WTC11 (cell line): Measurements from ENCODE around the gene ZNF763. TPM values are rescaled to one million over a fixed set of nuclear protein-coding genes. Genes with fewer than 3 reads are reported as not detected.

ENCODE experiments used
- ATAC-seq: fragments of 200-7000 bp; cut with Tn5 transposase; 2 replicates; pipeline ENCODE4 v1.10.0; 2021; ENCODE audit warnings: mild to moderate bottlenecking, moderate library complexity
- Bru-seq: library from RNA; stranded (reverse); fragments of 400-500 nt; gene quantifications from one replicate; lab custom pipeline; 2021; lab: Mats Ljungman, UMichigan
- CTCF ChIA-PET: fragments of 300-600 bp; sonication (Branson Sonifier 250); formaldehyde crosslinking; loops from one replicate; lab custom pipeline; 2021; ENCODE audit warnings: antibody characterized with exemption; lab: Charles Lee
- POLR2A ChIA-PET: fragments of 350-600 bp; sonication (Branson Sonifier 250); formaldehyde crosslinking; loops from one replicate; lab custom pipeline; 2021; ENCODE audit warnings: antibody characterized with exemption; lab: Charles Lee
- DNase-seq: peaks from one replicate; pipeline ENCODE4 v3.0.0; 2021; ENCODE audit warnings: low spot score
- H3K27ac Mint-ChIP-seq: 2 replicates; pipeline ENCODE4 v1.8.0; 2021; ENCODE audit warnings: mixed read lengths
- H3K27me3 Mint-ChIP-seq: 2 replicates; pipeline ENCODE4 v1.8.0; 2021; ENCODE audit warnings: low read depth, mild to moderate bottlenecking, moderate library complexity, mixed read lengths
- H3K36me3 Mint-ChIP-seq: 2 replicates; pipeline ENCODE4 v1.8.0; 2021; ENCODE audit warnings: mixed read lengths
- H3K4me1 Mint-ChIP-seq: 2 replicates; pipeline ENCODE4 v1.8.0; 2022; ENCODE audit warnings: mixed read lengths
- H3K4me3 Mint-ChIP-seq: 2 replicates; pipeline ENCODE4 v1.8.0; 2021; ENCODE audit warnings: mild to moderate bottlenecking, moderate library complexity, mixed read lengths
- H3K9me3 Mint-ChIP-seq: 2 replicates; pipeline ENCODE4 v1.8.0; 2021; ENCODE audit warnings: mixed read lengths
- ETV6 ChIP-seq: sonication (generic); formaldehyde crosslinking; IDR thresholded peaks from 2 replicates; pipeline ENCODE4 v1.8.1; 2022; ENCODE audit warnings: mild to moderate bottlenecking, missing genetic modification reagents
- FOXK1 ChIP-seq: sonication (generic); formaldehyde crosslinking; IDR thresholded peaks from 2 replicates; pipeline ENCODE4 v1.8.0; 2022; ENCODE audit warnings: mild to moderate bottlenecking, moderate library complexity, missing genetic modification reagents
- GABPB1 ChIP-seq: sonication (generic); formaldehyde crosslinking; IDR thresholded peaks from 2 replicates; pipeline ENCODE4 v1.8.1; 2023; ENCODE audit warnings: mild to moderate bottlenecking, missing genetic modification reagents
- HMGA2 ChIP-seq: fragments of 250-450 bp; sonication (Bioruptor Pico); IDR thresholded peaks from 2 replicates; pipeline ENCODE4 v1.4.0; 2021; ENCODE audit warnings: mild to moderate bottlenecking, moderate library complexity
- JAZF1 ChIP-seq: fragments of 250-450 bp; sonication (Bioruptor Pico); IDR thresholded peaks from 2 replicates; pipeline ENCODE4 v1.9.0; 2021; ENCODE audit warnings: moderate library complexity, mild to moderate bottlenecking, inconsistent platforms
- NFYB ChIP-seq: sonication (generic); formaldehyde crosslinking; conservative IDR thresholded peaks from 2 replicates; pipeline ENCODE4 v1.8.0; 2022; ENCODE audit warnings: low read depth, missing genetic modification reagents
- RORB ChIP-seq: fragments of 250-450 bp; sonication (Bioruptor Pico); IDR thresholded peaks from 2 replicates; pipeline ENCODE4 v1.9.0; 2021; ENCODE audit warnings: mild to moderate bottlenecking
- TEAD1 ChIP-seq: sonication (generic); formaldehyde crosslinking; IDR thresholded peaks from 2 replicates; pipeline ENCODE4 v1.8.0; 2022; ENCODE audit warnings: mild to moderate bottlenecking, missing genetic modification reagents
- ZNF219 ChIP-seq: sonication (generic); formaldehyde crosslinking; IDR thresholded peaks from 2 replicates; pipeline ENCODE4 v1.8.0; 2023; ENCODE audit warnings: missing genetic modification reagents, mild to moderate bottlenecking, borderline replicate concordance
- ZNF671 ChIP-seq: fragments of 250-450 bp; sonication (Bioruptor Pico); IDR thresholded peaks from 2 replicates; pipeline ENCODE4 v1.8.0; 2021; ENCODE audit warnings: mild to moderate bottlenecking
- long read RNA-seq, 3 experiments: library from RNA in 1 of 3; library from capped mRNA in 1 of 3; library from polyadenylated mRNA in 1 of 3; unstranded in 2 of 3; stranded (forward) in 1 of 3; transcript quantifications; one replicate each; pipeline ENCODE4 v2.0.0, GENCODE V29; 2021
- total RNA-seq: library from RNA; stranded (reverse); gene quantifications from 3 replicates; pipeline ENCODE4 v1.2.3, GENCODE V29; 2021
- TF ChIP-seq, protein P1 (sequence below): sonication (generic); formaldehyde crosslinking; IDR thresholded peaks from 2 replicates; pipeline ENCODE4 v1.8.1; 2023; ENCODE audit warnings: mild to moderate bottlenecking, missing genetic modification reagents, moderate library complexity
- TF ChIP-seq, protein P2 (sequence below): sonication (generic); formaldehyde crosslinking; IDR thresholded peaks from 2 replicates; pipeline ENCODE4 v1.8.0; 2022; ENCODE audit warnings: mild to moderate bottlenecking, missing genetic modification reagents
- TF ChIP-seq, protein P3 (sequence below): sonication (generic); formaldehyde crosslinking; IDR thresholded peaks from 2 replicates; pipeline ENCODE4 v1.8.0; 2022; ENCODE audit warnings: mild to moderate bottlenecking, missing genetic modification reagents
- TF ChIP-seq, protein P4 (sequence below): sonication (generic); formaldehyde crosslinking; IDR thresholded peaks from 2 replicates; pipeline ENCODE4 v1.8.1; 2023; ENCODE audit warnings: mild to moderate bottlenecking, missing genetic modification reagents
- TF ChIP-seq, protein P5 (sequence below): sonication (generic); formaldehyde crosslinking; IDR thresholded peaks from 2 replicates; pipeline ENCODE4 v1.8.1; 2022; ENCODE audit warnings: mild to moderate bottlenecking, missing genetic modification reagents, moderate library complexity, borderline replicate concordance
- TF ChIP-seq, protein P6 (sequence below): fragments of 250-450 bp; sonication (Bioruptor Pico); IDR thresholded peaks from 2 replicates; pipeline ENCODE4 v2.1.2; 2022; ENCODE audit warnings: mild to moderate bottlenecking, moderate library complexity
- TF ChIP-seq, protein P7 (sequence below): sonication (generic); formaldehyde crosslinking; IDR thresholded peaks from 2 replicates; pipeline ENCODE4 v1.8.0; 2023; ENCODE audit warnings: missing genetic modification reagents, mild to moderate bottlenecking, borderline replicate concordance

The ZNF763 gene
- 2.4 to 3.1 TPM (median 2.9 TPM) in 3 replicates for total RNA-seq
- percentile 58 among the genes with signal in this experiment for Bru-seq, nascent RNA
- long read RNA-seq, experiment 1, partial matches to known transcripts = 0 of 2 reads
- long read RNA-seq, experiment 1, other reads (novel, unspliced or antisense) = 0 of 2 reads
- long read RNA-seq, experiment 2, partial matches to known transcripts = 0 of 1 reads
- long read RNA-seq, experiment 2, other reads (novel, unspliced or antisense) = 0 of 1 reads
- long read RNA-seq, experiment 3 = 0 reads

DNA sequence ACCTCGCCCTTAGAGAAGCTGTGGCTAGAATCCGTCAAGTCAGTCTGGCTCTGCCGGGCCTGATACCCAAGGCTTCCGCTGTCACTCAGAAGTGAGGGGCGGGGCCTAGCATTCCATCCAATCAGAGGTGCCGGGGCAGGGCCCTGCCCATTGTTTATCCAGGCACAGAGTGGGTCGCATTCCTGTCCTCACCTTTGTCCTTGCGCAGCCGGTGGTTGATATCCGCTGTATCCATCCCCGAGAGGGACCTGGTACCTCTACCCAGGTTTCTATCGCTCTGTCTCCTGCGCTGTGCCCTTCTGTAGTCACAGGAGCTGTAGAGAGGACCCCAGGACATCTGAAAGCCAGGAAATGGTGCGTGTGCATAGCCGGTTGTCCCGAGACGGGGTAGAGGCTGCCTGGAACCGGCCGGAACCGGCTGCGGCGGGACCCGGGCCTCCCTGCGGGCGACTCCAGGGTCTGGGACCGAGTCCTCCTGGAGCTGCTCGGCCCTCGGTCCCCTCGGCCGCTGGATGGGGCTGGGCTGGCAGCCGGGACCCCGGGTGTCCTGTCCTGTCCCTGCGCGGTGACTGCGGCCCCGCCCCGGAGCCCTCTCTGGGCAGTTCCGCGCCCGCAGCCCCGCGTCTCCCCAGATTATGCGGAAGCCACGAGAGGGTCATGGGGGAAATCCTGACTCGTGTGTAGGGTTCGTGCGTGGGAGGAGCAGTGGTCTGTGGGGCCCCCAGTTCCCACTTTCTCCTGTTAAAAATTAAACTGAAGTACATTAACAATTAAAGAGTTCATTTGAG, at the start of gene ZNF763:
ZNF763 (plus strand) TSS at position 183 of the 788 bp plus-strand sequence; CDS start at position 352, 169 bp downstream.
- POLR2A ChIA-PET = interaction anchor here (0.6 to 2.5 kb wide), 6 partner anchors 20 to 175 kb away, joined by 3 to 15 read pairs (median 4); partner anchors contain the start of genes ZNF20, ZNF700, ZNF844 and ZNF878
- peak; percentile 92 for ATAC-seq
- DNase-seq = peak; percentile 99
- TF ChIP-seq, protein P1, sequence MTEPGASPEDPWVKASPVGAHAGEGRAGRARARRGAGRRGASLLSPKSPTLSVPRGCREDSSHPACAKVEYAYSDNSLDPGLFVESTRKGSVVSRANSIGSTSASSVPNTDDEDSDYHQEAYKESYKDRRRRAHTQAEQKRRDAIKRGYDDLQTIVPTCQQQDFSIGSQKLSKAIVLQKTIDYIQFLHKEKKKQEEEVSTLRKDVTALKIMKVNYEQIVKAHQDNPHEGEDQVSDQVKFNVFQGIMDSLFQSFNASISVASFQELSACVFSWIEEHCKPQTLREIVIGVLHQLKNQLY (CRISPR knock-in tag) = no peak
- TF ChIP-seq ETV6 = 0 out of 2 replicates have a peak, but pooled peaks have one; percentile 16
- no peak for TF ChIP-seq HMGA2 (CRISPR knock-in tag)
- TF ChIP-seq, protein P2, sequence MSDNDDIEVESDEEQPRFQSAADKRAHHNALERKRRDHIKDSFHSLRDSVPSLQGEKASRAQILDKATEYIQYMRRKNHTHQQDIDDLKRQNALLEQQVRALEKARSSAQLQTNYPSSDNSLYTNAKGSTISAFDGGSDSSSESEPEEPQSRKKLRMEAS (CRISPR knock-in tag) = peak; percentile 35
- peak; percentile 50; the same call in 1 of the 2 replicates for TF ChIP-seq FOXK1
- TF ChIP-seq GABPB1 (CRISPR knock-in tag) = no peak
- peak; percentile 75 for TF ChIP-seq NFYB
- TF ChIP-seq, protein P3, sequence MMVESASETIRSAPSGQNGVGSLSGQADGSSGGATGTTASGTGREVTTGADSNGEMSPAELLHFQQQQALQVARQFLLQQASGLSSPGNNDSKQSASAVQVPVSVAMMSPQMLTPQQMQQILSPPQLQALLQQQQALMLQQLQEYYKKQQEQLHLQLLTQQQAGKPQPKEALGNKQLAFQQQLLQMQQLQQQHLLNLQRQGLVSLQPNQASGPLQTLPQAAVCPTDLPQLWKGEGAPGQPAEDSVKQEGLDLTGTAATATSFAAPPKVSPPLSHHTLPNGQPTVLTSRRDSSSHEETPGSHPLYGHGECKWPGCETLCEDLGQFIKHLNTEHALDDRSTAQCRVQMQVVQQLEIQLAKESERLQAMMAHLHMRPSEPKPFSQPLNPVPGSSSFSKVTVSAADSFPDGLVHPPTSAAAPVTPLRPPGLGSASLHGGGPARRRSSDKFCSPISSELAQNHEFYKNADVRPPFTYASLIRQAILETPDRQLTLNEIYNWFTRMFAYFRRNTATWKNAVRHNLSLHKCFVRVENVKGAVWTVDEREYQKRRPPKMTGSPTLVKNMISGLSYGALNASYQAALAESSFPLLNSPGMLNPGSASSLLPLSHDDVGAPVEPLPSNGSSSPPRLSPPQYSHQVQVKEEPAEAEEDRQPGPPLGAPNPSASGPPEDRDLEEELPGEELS (CRISPR knock-in tag) = peak; percentile 78; the same call in 1 of the 2 replicates
- no peaks in the 10 kb centered on the region for H3K36me3 Mint-ChIP-seq
- peaks cover 22% of the 10 kb centered on the region for H3K4me1 Mint-ChIP-seq
- CTCF ChIA-PET = interaction anchor here (0.8 to 4.1 kb wide), 18 partner anchors 18 to 198 kb away, joined by 3 to 100 read pairs (median 10); partner anchors contain the start of genes ZNF136, ZNF20, ZNF433 and ZNF491
- no peaks in the 10 kb centered on the region for H3K9me3 Mint-ChIP-seq
- peak within 1 kb of the TSS; percentile 82 for H3K4me3 Mint-ChIP-seq
- peak within 1 kb of the TSS; percentile 96 for H3K27ac Mint-ChIP-seq
- peaks cover 20% of the 10 kb centered on the region for H3K27me3 Mint-ChIP-seq

DNA sequence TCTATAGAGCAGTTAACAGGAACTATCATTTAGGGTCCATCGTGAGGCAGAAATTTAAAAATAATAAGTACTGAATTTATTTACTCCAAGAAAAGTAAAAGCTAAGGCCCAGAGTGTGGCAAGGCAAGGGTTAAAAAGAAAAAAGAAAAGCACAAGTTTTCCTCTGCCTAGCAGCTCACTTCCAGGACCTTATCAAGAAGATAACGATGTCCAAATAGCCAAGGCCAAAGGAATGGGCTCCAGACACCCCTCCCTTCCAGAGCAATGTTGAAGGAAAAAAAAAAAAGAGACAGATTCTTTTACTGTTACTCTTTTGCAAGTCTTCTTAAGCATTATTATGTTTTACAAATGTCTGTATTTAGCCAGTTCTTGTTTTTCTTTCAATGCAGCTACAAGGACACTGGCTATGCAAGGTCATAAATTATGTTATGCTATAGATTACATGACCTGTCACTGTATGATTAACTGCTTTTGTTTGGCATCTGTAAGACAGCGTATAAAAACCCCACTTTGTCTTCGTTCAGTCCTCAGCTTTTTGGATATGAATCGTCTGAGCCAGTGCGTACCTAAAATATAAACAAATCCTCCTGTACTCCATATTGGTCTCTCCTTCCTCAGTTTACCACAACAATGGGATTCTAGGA, 42.9 kb upstream of the ZNF763 start:
- no peak for DNase-seq
- peaks cover 11% of the 10 kb centered on the region for H3K36me3 Mint-ChIP-seq
- H3K27me3 Mint-ChIP-seq = peaks cover 5% of the 10 kb centered on the region; the same call in 1 of the 2 replicates
- H3K4me3 Mint-ChIP-seq = no peak overlapping the region
- no peak for ATAC-seq
- H3K4me1 Mint-ChIP-seq = peaks cover 24% of the 10 kb centered on the region
- CTCF ChIA-PET = interaction anchor here (1.1 to 3.8 kb wide), 3 partner anchors 42 to 205 kb away, joined by 3 to 19 read pairs (median 11); no protein-coding TSS in a partner anchor
- POLR2A ChIA-PET = no interaction called here
- H3K27ac Mint-ChIP-seq = no peak overlapping the region
- H3K9me3 Mint-ChIP-seq = peaks cover 18% of the 10 kb centered on the region
- no peak for TF ChIP-seq JAZF1
- TF ChIP-seq TEAD1 (CRISPR knock-in tag) = no peak
- no peak for TF ChIP-seq RORB (CRISPR knock-in tag)
- TF ChIP-seq ZNF671 (CRISPR knock-in tag) = no peak
- TF ChIP-seq, protein P2 (CRISPR knock-in tag) = no peak
- TF ChIP-seq, protein P4, sequence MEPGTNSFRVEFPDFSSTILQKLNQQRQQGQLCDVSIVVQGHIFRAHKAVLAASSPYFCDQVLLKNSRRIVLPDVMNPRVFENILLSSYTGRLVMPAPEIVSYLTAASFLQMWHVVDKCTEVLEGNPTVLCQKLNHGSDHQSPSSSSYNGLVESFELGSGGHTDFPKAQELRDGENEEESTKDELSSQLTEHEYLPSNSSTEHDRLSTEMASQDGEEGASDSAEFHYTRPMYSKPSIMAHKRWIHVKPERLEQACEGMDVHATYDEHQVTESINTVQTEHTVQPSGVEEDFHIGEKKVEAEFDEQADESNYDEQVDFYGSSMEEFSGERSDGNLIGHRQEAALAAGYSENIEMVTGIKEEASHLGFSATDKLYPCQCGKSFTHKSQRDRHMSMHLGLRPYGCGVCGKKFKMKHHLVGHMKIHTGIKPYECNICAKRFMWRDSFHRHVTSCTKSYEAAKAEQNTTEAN (CRISPR knock-in tag) = no peak
- TF ChIP-seq ZNF219 (CRISPR knock-in tag) = no peak
- TF ChIP-seq, protein P5, sequence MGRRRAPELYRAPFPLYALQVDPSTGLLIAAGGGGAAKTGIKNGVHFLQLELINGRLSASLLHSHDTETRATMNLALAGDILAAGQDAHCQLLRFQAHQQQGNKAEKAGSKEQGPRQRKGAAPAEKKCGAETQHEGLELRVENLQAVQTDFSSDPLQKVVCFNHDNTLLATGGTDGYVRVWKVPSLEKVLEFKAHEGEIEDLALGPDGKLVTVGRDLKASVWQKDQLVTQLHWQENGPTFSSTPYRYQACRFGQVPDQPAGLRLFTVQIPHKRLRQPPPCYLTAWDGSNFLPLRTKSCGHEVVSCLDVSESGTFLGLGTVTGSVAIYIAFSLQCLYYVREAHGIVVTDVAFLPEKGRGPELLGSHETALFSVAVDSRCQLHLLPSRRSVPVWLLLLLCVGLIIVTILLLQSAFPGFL (CRISPR knock-in tag) = no peak
- TF ChIP-seq, protein P6, sequence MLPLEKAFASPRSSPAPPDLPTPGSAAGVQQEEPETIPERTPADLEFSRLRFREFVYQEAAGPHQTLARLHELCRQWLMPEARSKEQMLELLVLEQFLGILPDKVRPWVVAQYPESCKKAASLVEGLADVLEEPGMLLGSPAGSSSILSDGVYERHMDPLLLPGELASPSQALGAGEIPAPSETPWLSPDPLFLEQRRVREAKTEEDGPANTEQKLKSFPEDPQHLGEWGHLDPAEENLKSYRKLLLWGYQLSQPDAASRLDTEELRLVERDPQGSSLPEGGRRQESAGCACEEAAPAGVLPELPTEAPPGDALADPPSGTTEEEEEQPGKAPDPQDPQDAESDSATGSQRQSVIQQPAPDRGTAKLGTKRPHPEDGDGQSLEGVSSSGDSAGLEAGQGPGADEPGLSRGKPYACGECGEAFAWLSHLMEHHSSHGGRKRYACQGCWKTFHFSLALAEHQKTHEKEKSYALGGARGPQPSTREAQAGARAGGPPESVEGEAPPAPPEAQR (CRISPR knock-in tag) = no peak
- no peak for TF ChIP-seq HMGA2 (CRISPR knock-in tag)
- TF ChIP-seq, protein P7, sequence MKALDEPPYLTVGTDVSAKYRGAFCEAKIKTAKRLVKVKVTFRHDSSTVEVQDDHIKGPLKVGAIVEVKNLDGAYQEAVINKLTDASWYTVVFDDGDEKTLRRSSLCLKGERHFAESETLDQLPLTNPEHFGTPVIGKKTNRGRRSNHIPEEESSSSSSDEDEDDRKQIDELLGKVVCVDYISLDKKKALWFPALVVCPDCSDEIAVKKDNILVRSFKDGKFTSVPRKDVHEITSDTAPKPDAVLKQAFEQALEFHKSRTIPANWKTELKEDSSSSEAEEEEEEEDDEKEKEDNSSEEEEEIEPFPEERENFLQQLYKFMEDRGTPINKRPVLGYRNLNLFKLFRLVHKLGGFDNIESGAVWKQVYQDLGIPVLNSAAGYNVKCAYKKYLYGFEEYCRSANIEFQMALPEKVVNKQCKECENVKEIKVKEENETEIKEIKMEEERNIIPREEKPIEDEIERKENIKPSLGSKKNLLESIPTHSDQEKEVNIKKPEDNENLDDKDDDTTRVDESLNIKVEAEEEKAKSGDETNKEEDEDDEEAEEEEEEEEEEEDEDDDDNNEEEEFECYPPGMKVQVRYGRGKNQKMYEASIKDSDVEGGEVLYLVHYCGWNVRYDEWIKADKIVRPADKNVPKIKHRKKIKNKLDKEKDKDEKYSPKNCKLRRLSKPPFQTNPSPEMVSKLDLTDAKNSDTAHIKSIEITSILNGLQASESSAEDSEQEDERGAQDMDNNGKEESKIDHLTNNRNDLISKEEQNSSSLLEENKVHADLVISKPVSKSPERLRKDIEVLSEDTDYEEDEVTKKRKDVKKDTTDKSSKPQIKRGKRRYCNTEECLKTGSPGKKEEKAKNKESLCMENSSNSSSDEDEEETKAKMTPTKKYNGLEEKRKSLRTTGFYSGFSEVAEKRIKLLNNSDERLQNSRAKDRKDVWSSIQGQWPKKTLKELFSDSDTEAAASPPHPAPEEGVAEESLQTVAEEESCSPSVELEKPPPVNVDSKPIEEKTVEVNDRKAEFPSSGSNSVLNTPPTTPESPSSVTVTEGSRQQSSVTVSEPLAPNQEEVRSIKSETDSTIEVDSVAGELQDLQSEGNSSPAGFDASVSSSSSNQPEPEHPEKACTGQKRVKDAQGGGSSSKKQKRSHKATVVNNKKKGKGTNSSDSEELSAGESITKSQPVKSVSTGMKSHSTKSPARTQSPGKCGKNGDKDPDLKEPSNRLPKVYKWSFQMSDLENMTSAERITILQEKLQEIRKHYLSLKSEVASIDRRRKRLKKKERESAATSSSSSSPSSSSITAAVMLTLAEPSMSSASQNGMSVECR (CRISPR knock-in tag) = no peak
